Endodermal cell (in vitro differentiated cells): ENCODE measurements around the gene PTK7. TPM values are rescaled to one million over a fixed set of nuclear protein-coding genes. Genes with fewer than 3 reads are reported as not detected.

Experiments used
- DNase-seq: peaks from one replicate; pipeline ENCODE4 v3.0.0-alpha.2; 2017
- H3K27ac ChIP-seq: 2 replicates; pipeline ENCODE4 v1.5.1; 2013; ENCODE audit warnings: mild to moderate bottlenecking, low read depth, low read length, moderate library complexity
- H3K27me3 ChIP-seq: 2 replicates; pipeline ENCODE4 v1.6.1; 2013; ENCODE audit warnings: mild to moderate bottlenecking, low read length, moderate library complexity; ENCODE audit not compliant: insufficient read depth, control insufficient read depth, poor library complexity, severe bottlenecking
- H3K36me3 ChIP-seq: 2 replicates; pipeline ENCODE4 v1.7.0; 2013; ENCODE audit warnings: mild to moderate bottlenecking, low read length, moderate library complexity; ENCODE audit not compliant: control insufficient read depth, insufficient read depth
- H3K4me1 ChIP-seq: one replicate; pipeline ENCODE4 v1.7.0; 2013; ENCODE audit warnings: low read length; ENCODE audit not compliant: control insufficient read depth, insufficient read depth
- H3K4me3 ChIP-seq: 2 replicates; pipeline ENCODE4 v1.5.1; 2013; ENCODE audit warnings: mild to moderate bottlenecking, low read length, moderate library complexity
- H3K9ac ChIP-seq: 2 replicates; pipeline ENCODE4 v1.6.1; 2013; ENCODE audit warnings: mild to moderate bottlenecking, low read length, moderate library complexity; ENCODE audit not compliant: poor library complexity, severe bottlenecking; ENCODE audit errors: extremely low read depth
- H3K9me3 ChIP-seq: 2 replicates; pipeline ENCODE4 v1.6.1; 2013; ENCODE audit warnings: mild to moderate bottlenecking, low read length, moderate library complexity; ENCODE audit not compliant: control insufficient read depth
- H3K27ac Mint-ChIP-seq: 2 replicates; pipeline ENCODE4 v1.8.0; 2020; ENCODE audit warnings: mixed read lengths
- H3K27me3 Mint-ChIP-seq: 2 replicates; pipeline ENCODE4 v1.8.0; 2021; ENCODE audit warnings: mild to moderate bottlenecking, mixed read lengths; ENCODE audit not compliant: insufficient read depth
- H3K36me3 Mint-ChIP-seq: 2 replicates; pipeline ENCODE4 v1.8.0; 2020; ENCODE audit warnings: low read depth, mixed read lengths
- H3K4me1 Mint-ChIP-seq: 2 replicates; pipeline ENCODE4 v1.8.0; 2020; ENCODE audit warnings: mixed read lengths
- H3K4me3 Mint-ChIP-seq: 2 replicates; pipeline ENCODE4 v1.8.0; 2020; ENCODE audit warnings: mild to moderate bottlenecking, moderate library complexity, mixed read lengths
- H3K9me3 Mint-ChIP-seq: 2 replicates; pipeline ENCODE4 v1.8.0; 2020; ENCODE audit warnings: mild to moderate bottlenecking, mixed read lengths
- WGBS, 2 experiments: methylation state at CpG; one replicate each; pipeline versions ENCODE4 v1.1.5 to v1.1.7; 2013; ENCODE audit warnings: missing lambda C conversion rate in 2 of 2, mixed read lengths in 1 of 2; ENCODE audit not compliant: insufficient coverage in 1 of 2, insufficient read length in 1 of 2; 5-methylcytosine and 5-hydroxymethylcytosine counted together
- total RNA-seq, 2 donors: library from RNA; stranded (reverse); fragmentation: NEBNext Ultra II Directional in 1 of 2; extraction: Animal tissue kit (Norgen Biotek cat#: 25700) in 1 of 2; gene quantifications; 2 replicates in 1 of 2; 3 replicates in 1 of 2; pipeline ENCODE4 v1.2.1, GENCODE V29; 2021
- TF ChIP-seq, protein P1 (sequence below): fragments of 200-600 bp; sonication (generic); conservative IDR thresholded peaks from 2 replicates; pipeline ENCODE4 v1.5.0; 2021; ENCODE audit warnings: antibody characterized with exemption, mild to moderate bottlenecking

The PTK7 gene
- total RNA-seq, 2 donors from 2014 or later, result 167 to 183 TPM

DNA sequence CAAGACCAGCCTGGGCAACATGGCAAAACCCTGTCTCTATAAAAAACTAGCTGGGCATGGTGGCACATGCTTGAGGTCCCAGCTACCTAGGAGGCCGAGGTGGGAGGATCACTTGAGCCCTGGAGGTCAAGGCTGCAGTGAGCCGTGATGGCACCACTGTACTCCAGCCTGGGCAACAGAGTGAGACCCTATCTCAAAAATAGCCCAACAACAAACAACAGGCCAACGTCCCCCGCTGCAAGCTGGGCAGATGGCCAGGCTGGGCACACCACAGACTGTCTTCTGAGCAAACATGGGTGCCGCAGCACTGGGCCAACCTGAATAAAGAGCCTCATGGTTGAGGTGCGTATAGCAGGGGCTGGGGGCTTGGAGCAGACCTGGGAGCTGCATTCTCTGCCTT lies 48.4 kb downstream of the PTK7 start:
- Histone ChIP-seq H3K27ac (peak overlapping the region; percentile 17), H3K4me1 (no peaks in the 10 kb centered on the region), H3K27me3 (no peaks in the 10 kb centered on the region), H3K9ac (no peak overlapping the region), H3K36me3 (no peaks in the 10 kb centered on the region), H3K9me3 (no peaks in the 10 kb centered on the region), H3K4me3 (no peak overlapping the region)
- no peaks in the 10 kb centered on the region for H3K27me3 Mint-ChIP-seq
- H3K9me3 Mint-ChIP-seq, result no peaks in the 10 kb centered on the region
- TF ChIP-seq, protein P1, sequence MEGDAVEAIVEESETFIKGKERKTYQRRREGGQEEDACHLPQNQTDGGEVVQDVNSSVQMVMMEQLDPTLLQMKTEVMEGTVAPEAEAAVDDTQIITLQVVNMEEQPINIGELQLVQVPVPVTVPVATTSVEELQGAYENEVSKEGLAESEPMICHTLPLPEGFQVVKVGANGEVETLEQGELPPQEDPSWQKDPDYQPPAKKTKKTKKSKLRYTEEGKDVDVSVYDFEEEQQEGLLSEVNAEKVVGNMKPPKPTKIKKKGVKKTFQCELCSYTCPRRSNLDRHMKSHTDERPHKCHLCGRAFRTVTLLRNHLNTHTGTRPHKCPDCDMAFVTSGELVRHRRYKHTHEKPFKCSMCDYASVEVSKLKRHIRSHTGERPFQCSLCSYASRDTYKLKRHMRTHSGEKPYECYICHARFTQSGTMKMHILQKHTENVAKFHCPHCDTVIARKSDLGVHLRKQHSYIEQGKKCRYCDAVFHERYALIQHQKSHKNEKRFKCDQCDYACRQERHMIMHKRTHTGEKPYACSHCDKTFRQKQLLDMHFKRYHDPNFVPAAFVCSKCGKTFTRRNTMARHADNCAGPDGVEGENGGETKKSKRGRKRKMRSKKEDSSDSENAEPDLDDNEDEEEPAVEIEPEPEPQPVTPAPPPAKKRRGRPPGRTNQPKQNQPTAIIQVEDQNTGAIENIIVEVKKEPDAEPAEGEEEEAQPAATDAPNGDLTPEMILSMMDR, result no peak
- 97 to 100% methylated on average over 4 to 6 of the region's 6 CpGs for WGBS, 2 experiments
- no peak overlapping the region for H3K4me3 Mint-ChIP-seq
- DNase-seq, result no peak
- H3K27ac Mint-ChIP-seq, result no peak overlapping the region
- H3K4me1 Mint-ChIP-seq, result peaks cover 33% of the 10 kb centered on the region
- H3K36me3 Mint-ChIP-seq, result no peaks in the 10 kb centered on the region

DNA sequence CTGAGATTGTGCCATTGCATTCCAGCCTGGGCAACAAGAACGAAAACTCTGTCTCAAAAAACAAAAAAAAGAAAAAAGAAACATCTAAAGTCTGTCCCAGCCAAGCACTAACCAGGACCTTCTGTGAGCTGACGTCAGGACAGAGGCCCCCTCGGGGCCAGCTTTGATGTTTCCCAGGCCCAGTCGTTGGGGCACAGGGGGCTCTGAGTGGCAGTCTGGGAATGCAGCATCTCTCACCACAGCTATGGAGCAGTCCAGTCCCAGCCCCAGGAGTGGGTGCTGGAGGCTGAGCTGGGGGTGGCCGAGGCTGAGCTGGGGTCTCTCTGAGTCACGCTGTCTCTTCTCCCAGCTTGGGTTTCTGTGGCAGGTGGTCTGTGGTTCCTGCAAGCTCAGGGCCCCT lies 49.0 kb downstream of the PTK7 start:
- no peaks in the 10 kb centered on the region for H3K4me1 ChIP-seq
- no peak for DNase-seq
- H3K36me3 ChIP-seq, result peaks cover under 1% of the 10 kb centered on the region
- no peak overlapping the region for H3K9ac ChIP-seq
- H3K27me3 ChIP-seq, result no peaks in the 10 kb centered on the region
- no peaks in the 10 kb centered on the region for H3K9me3 Mint-ChIP-seq
- no peak overlapping the region for H3K27ac ChIP-seq
- TF ChIP-seq, protein P1, result no peak
- H3K27me3 Mint-ChIP-seq, result no peaks in the 10 kb centered on the region
- 57 to 89% methylated on average over 3 to 6 of the region's 6 CpGs for WGBS, 2 experiments
- no peaks in the 10 kb centered on the region for H3K36me3 Mint-ChIP-seq
- H3K4me1 Mint-ChIP-seq, result peaks cover 33% of the 10 kb centered on the region
- H3K4me3 Mint-ChIP-seq, result no peak overlapping the region
- no peaks in the 10 kb centered on the region for H3K9me3 ChIP-seq
- H3K27ac Mint-ChIP-seq, result peak overlapping the region; percentile 79
- no peak overlapping the region for H3K4me3 ChIP-seq

DNA sequence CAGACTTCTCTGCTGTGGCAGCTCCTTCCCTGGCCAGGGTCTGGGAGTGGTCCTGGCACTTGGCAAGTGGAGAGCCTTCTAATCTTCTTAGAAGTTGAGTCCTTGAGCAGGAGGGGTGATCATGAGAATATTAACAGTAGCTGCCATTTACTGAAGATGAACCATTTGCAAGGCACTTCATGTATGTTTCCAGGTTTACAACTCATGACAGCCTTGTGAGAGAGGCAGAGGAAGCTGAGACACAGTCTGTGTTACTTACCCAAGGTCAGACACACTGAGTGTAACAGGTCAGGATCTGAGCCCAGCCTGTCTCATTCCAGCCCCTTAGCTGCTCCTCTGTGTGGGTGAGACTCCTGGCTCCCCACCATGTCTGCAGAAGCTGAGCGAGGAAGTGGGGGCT lies 49.4 kb downstream of the PTK7 start:
- no peak overlapping the region for H3K9ac ChIP-seq
- 88 to 100% methylated on average over 1 of the region's 1 CpG for WGBS, 2 experiments
- DNase-seq, result no peak

More for the DNA sequence above, 49.4 kb downstream of the PTK7 start:
- Mint-ChIP-seq H3K27me3 (no peaks in the 10 kb centered on the region), H3K4me3 (no peak overlapping the region), H3K36me3 (peaks cover 3% of the 10 kb centered on the region), H3K9me3 (no peaks in the 10 kb centered on the region), H3K4me1 (peaks cover 31% of the 10 kb centered on the region), H3K27ac (peak overlapping the region; percentile 79)
- peaks cover 5% of the 10 kb centered on the region for H3K36me3 ChIP-seq
- no peaks in the 10 kb centered on the region for H3K27me3 ChIP-seq
- H3K9me3 ChIP-seq, result no peaks in the 10 kb centered on the region
- no peak overlapping the region for H3K4me3 ChIP-seq
- no peaks in the 10 kb centered on the region for H3K4me1 ChIP-seq
- H3K27ac ChIP-seq, result no peak overlapping the region
- TF ChIP-seq, protein P1, result no peak
